Peyer's patch (tissue), 4 donors: ENCODE measurements around the gene ARHGAP26. TPM values are rescaled to one million over a fixed set of nuclear protein-coding genes. Genes with fewer than 3 reads are reported as not detected.
"Not testable (repeated sequence)": the region's sequence is repeated elsewhere in the genome, so short reads cannot be mapped to it uniquely, and the experiment has no call there.

Source experiments
- DNase-seq, 3 donors: peaks; one replicate each; pipeline ENCODE4 v3.0.0-alpha.2; 2017 to 2019
- H3K27ac ChIP-seq, 4 donors: fragments of 200-600 bp; sonication (generic); one replicate each; pipeline ENCODE4 v1.5.1; 2016 to 2019
- H3K27me3 ChIP-seq, 2 donors: fragments of 200-600 bp; sonication (generic); one replicate each; pipeline ENCODE4 v1.5.1; 2019
- H3K36me3 ChIP-seq, 3 donors: fragments of 200-600 bp; sonication (generic); one replicate each; pipeline ENCODE4 v1.5.1; 2016 to 2019
- H3K4me1 ChIP-seq, 4 donors: fragments of 200-600 bp; sonication (generic); one replicate each; pipeline ENCODE4 v1.5.1; 2016 to 2019
- H3K4me3 ChIP-seq, 4 donors: fragments of 200-600 bp; sonication (generic); 1 replicate in 3 of 4; 2 replicates in 1 of 4; pipeline ENCODE4 v1.5.1; 2016 to 2019; ENCODE audit warnings: mild to moderate bottlenecking in 1 of 4
- H3K9me3 ChIP-seq, 4 donors: fragments of 200-600 bp; sonication (generic); one replicate each; pipeline ENCODE4 v1.5.1; 2016 to 2019; ENCODE audit warnings: mild to moderate bottlenecking in 1 of 4
- CTCF ChIP-seq, 6 experiments: fragments of 450-650 bp in 4 of 6; fragments of 200-600 bp in 2 of 6; sonication (generic) in 1 of 6; IDR thresholded peaks; one replicate each; pipeline ENCODE4 v1.5.1; 2017 to 2019; ENCODE audit warnings: antibody characterized with exemption in 6 of 6, mild to moderate bottlenecking in 3 of 6, moderate library complexity in 1 of 6
- POLR2A ChIP-seq, 2 donors: fragments of 450-650 bp; IDR thresholded peaks; one replicate each; pipeline ENCODE4 v1.5.1; 2017; ENCODE audit warnings: antibody characterized with exemption in 2 of 2, mild to moderate bottlenecking in 2 of 2, moderate library complexity in 2 of 2
- total RNA-seq, 4 donors: library from RNA; depleted of rRNA; stranded (reverse); fragments of >200 nt; gene quantifications; one replicate each; pipeline ENCODE4 v1.1.0, GENCODE V29; 2016

ARHGAP26 gene
- total RNA-seq, 4 donors from 2014 or later = 60.1 to 180 (median 126) TPM

- DNase-seq = no peak
- Histone ChIP-seq H3K27me3 (no peaks in the 10 kb centered on the region), H3K36me3 (no peaks in the 10 kb centered on the region), H3K4me3 (no peak overlapping the region), H3K4me1 (peaks cover 0 to 30% (median under 1%) of the 10 kb centered on the region in 4 donors), H3K27ac (no peak overlapping the region), H3K9me3 (no peaks in the 10 kb centered on the region)
- TF ChIP-seq CTCF (IDR thresholded peaks at IDR 0.05) (no peak), POLR2A (IDR thresholded peaks at IDR 0.05) (no peak)
These were observed 343.3 kb downstream of the ARHGAP26 start for GRCh38 chr5:143113461-143113860.

GRCh38 chr5:143114481-143114880 is 344.3 kb downstream of the ARHGAP26 start:
- no peak for DNase-seq
- Histone ChIP-seq H3K27me3 (no peaks in the 10 kb centered on the region), H3K4me3 (no peak overlapping the region), H3K4me1 (peaks cover 0 to 26% (median 0%) of the 10 kb centered on the region in 4 donors), H3K36me3 (no peaks in the 10 kb centered on the region), H3K27ac (no peak overlapping the region), H3K9me3 (no peaks in the 10 kb centered on the region)
- no peak for TF ChIP-seq CTCF (IDR thresholded peaks at IDR 0.05)
- TF ChIP-seq POLR2A (IDR thresholded peaks at IDR 0.05) = no peak

GRCh38 chr5:143115381-143115780 is 345.2 kb downstream of the ARHGAP26 start:
- TF ChIP-seq CTCF (IDR thresholded peaks at IDR 0.05) (no peak), POLR2A (IDR thresholded peaks at IDR 0.05) (no peak)

GRCh38 chr5:143116814-143117213 is 346.6 kb downstream of the ARHGAP26 start:
- peaks cover 0 to 18% (median 0%) of the 10 kb centered on the region in 4 donors for H3K4me1 ChIP-seq
- H3K36me3 ChIP-seq = no peaks in the 10 kb centered on the region
- no peaks in the 10 kb centered on the region for H3K27me3 ChIP-seq
- H3K4me3 ChIP-seq = no peak overlapping the region
- TF ChIP-seq POLR2A (IDR thresholded peaks at IDR 0.05) (no peak), CTCF (IDR thresholded peaks at IDR 0.05) (no peak)
- DNase-seq = no peak
- no peaks in the 10 kb centered on the region for H3K9me3 ChIP-seq
- no peak overlapping the region for H3K27ac ChIP-seq

More at GRCh38 chr5:143115381-143115780, 345.2 kb downstream of the ARHGAP26 start:
- peaks cover 0 to 26% (median 0%) of the 10 kb centered on the region in 4 donors for H3K4me1 ChIP-seq
- H3K9me3 ChIP-seq = no peaks in the 10 kb centered on the region
- H3K4me3 ChIP-seq = no peak overlapping the region
- H3K27ac ChIP-seq = no peak overlapping the region
- H3K27me3 ChIP-seq = no peaks in the 10 kb centered on the region
- no peak for DNase-seq
- H3K36me3 ChIP-seq = no peaks in the 10 kb centered on the region

GRCh38 chr5:143117821-143118220 is 347.6 kb downstream of the ARHGAP26 start:
- Histone ChIP-seq H3K9me3 (no peaks in the 10 kb centered on the region), H3K36me3 (no peaks in the 10 kb centered on the region), H3K27me3 (no peaks in the 10 kb centered on the region), H3K27ac (no peak overlapping the region), H3K4me1 (peaks cover 0 to 18% (median 0%) of the 10 kb centered on the region in 4 donors), H3K4me3 (no peak overlapping the region)
- DNase-seq = no peak
- no peak for TF ChIP-seq POLR2A (IDR thresholded peaks at IDR 0.05)
- TF ChIP-seq CTCF (IDR thresholded peaks at IDR 0.05) = no peak

DNA sequence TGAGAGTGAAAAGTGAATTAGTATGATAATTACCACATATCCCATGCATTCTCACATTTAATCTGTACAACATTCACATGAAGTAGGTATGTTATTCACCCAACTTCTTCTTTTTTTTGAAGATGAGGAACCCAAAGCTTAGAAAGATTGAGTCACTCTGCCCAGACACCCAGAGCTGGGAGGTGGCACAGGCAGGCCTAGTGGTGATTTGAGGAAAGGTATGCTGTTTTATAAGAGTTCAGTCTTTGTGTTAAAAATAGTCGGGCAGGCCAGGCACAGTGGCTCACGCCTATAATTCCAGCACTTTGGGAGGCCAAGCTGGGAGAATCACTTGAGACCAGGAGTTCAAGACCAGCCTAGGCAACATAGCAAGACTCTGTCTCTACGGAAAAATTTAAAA is 348.0 kb downstream of the ARHGAP26 start:
- Histone ChIP-seq H3K9me3 (no peaks in the 10 kb centered on the region), H3K36me3 (no peaks in the 10 kb centered on the region), H3K4me1 (peaks cover 0 to 18% (median 0%) of the 10 kb centered on the region in 4 donors), H3K27me3 (no peaks in the 10 kb centered on the region), H3K27ac (no peak overlapping the region), H3K4me3 (no peak overlapping the region)
- TF ChIP-seq POLR2A (IDR thresholded peaks at IDR 0.05) (no peak), CTCF (IDR thresholded peaks at IDR 0.05) (no peak)
- no peak for DNase-seq

DNA sequence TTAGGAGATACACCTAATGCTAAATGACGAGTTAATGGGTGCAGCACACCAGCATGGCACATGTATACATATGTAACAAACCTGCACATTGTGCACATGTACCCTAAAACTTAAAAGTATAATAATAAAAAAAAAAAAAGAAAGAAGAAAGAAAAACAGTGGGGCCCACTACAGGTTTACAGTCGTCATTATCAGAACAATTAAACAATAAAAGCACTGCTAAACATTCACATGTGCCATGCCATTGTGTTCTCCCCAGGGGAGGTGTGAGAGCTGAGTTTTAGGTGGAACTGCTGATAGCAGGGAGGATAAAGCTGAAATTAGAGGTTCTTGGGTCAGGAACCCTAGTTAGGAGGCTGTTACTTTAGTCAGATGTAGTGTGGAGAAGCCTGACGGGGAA is 348.6 kb downstream of the ARHGAP26 start:
- not testable (repeated sequence) for H3K27ac ChIP-seq, DNase-seq, H3K36me3 ChIP-seq, H3K4me3 ChIP-seq, H3K27me3 ChIP-seq, H3K9me3 ChIP-seq
- H3K4me1 ChIP-seq = peaks cover 0 to 18% (median 0%) of the 10 kb centered on the region in 4 donors
